GM12865 (cell line): Measurements from ENCODE around the gene SLC35D3.

ENCODE experiments used
- DNase-seq: peaks from one replicate; pipeline ENCODE4 v3.0.0; 2010; ENCODE audit warnings: low read depth
- H3K4me3 ChIP-seq: 2 replicates; pipeline ENCODE4 v1.5.1; 2011; ENCODE audit warnings: mild to moderate bottlenecking, low read depth, low read length, control low read depth
- CTCF ChIP-seq: IDR thresholded peaks from 2 replicates; pipeline ENCODE4 v1.5.1; 2011; ENCODE audit warnings: low read length, control low read depth, low read depth, inconsistent platforms; ENCODE audit not compliant: insufficient read depth; ENCODE audit errors: missing control alignments

SLC35D3 gene

GRCh38 chr6:136963259-136963658 is 41.2 kb downstream of the SLC35D3 start:
- DNase-seq: no peak
- TF ChIP-seq CTCF: no peak
- no peak overlapping the region for H3K4me3 ChIP-seq

GRCh38 chr6:136964398-136964797 is 42.3 kb downstream of the SLC35D3 start:
- no peak for DNase-seq
- no peak overlapping the region for H3K4me3 ChIP-seq
- TF ChIP-seq CTCF: no peak

GRCh38 chr6:136967876-136968752 is 46.0 kb downstream of the SLC35D3 start:
- peak; percentile 83 for DNase-seq
- no peak overlapping the region for H3K4me3 ChIP-seq
- TF ChIP-seq CTCF: peak; percentile 70

- TF ChIP-seq CTCF: no peak
- no peak for DNase-seq
- H3K4me3 ChIP-seq: no peak overlapping the region
Measured at GRCh38 chr6:136968837-136969236, 46.7 kb downstream of the SLC35D3 start.

GRCh38 chr6:136969433-136969832 is 47.3 kb downstream of the SLC35D3 start:
- no peak for DNase-seq
- no peak overlapping the region for H3K4me3 ChIP-seq
- TF ChIP-seq CTCF: no peak

- DNase-seq: no peak
Measured at GRCh38 chr6:136969930-136970329, 47.8 kb downstream of the SLC35D3 start.

More at GRCh38 chr6:136969930-136970329, 47.8 kb downstream of the SLC35D3 start:
- no peak overlapping the region for H3K4me3 ChIP-seq
- TF ChIP-seq CTCF: no peak
